GM18861 (cell line): ENCODE data around the gene CD99.

Source experiments
- ATAC-seq: cut with Tn5 transposase; IDR thresholded peaks from one replicate; pipeline ENCODE4 v1.9.1; 2021; ENCODE audit not compliant: unreplicated experiment

CD99 gene

GRCh38 chrX:2697741-2698299 is 6.7 kb downstream of the CD99 start:
- ATAC-seq: peak; percentile 50

- no peak for ATAC-seq
Observed at GRCh38 chrX:2698604-2699003, 7.5 kb downstream of the CD99 start.

GRCh38 chrX:2699959-2700358 is 8.9 kb downstream of the CD99 start:
- no peak for ATAC-seq

- no peak for ATAC-seq
Observed at GRCh38 chrX:2700405-2701320, 9.6 kb downstream of the CD99 start.

GRCh38 chrX:2701600-2701999 is 10.5 kb downstream of the CD99 start:
- no peak for ATAC-seq

GRCh38 chrX:2703991-2704369 is 12.9 kb downstream of the CD99 start:
- no peak for ATAC-seq

- no peak for ATAC-seq
Observed at GRCh38 chrX:2705046-2705832, 14.1 kb downstream of the CD99 start.

GRCh38 chrX:2707334-2707760 is 16.3 kb downstream of the CD99 start:
- ATAC-seq: peak; percentile 91

- no peak for ATAC-seq
Observed at GRCh38 chrX:2708021-2708420, 16.9 kb downstream of the CD99 start.

GRCh38 chrX:2708592-2709188 is 17.6 kb downstream of the CD99 start:
- no peak for ATAC-seq

GRCh38 chrX:2709556-2709955 is 18.5 kb downstream of the CD99 start:
- ATAC-seq: no peak

- ATAC-seq: no peak
Observed at GRCh38 chrX:2710041-2710840, 19.1 kb downstream of the CD99 start.

- ATAC-seq: no peak
Observed at GRCh38 chrX:2711441-2711840, 20.3 kb downstream of the CD99 start.

- no peak for ATAC-seq
Observed at GRCh38 chrX:2712428-2712827, 21.3 kb downstream of the CD99 start.

- ATAC-seq: no peak
Observed at GRCh38 chrX:2712890-2713840, 22.1 kb downstream of the CD99 start.

GRCh38 chrX:2714551-2714950 is 23.5 kb downstream of the CD99 start:
- ATAC-seq: no peak

- ATAC-seq: no peak
Observed at GRCh38 chrX:2715066-2715600, 24.0 kb downstream of the CD99 start.

GRCh38 chrX:2717312-2717711 is 26.2 kb downstream of the CD99 start:
- no peak for ATAC-seq

- ATAC-seq: no peak
Observed at GRCh38 chrX:2718821-2719220, 27.7 kb downstream of the CD99 start.
